ENCODE measurements around the gene SRRT. TPM values are rescaled to one million over a fixed set of nuclear protein-coding genes. Genes with fewer than 3 reads are reported as not detected.
"Not testable (repeated sequence)": the region's sequence is repeated elsewhere in the genome, so short reads cannot be mapped to it uniquely, and the experiment has no call there.

The SRRT gene
- polyA plus RNA-seq, 4 donors, result 152 to 174 (median 162) TPM

DNA sequence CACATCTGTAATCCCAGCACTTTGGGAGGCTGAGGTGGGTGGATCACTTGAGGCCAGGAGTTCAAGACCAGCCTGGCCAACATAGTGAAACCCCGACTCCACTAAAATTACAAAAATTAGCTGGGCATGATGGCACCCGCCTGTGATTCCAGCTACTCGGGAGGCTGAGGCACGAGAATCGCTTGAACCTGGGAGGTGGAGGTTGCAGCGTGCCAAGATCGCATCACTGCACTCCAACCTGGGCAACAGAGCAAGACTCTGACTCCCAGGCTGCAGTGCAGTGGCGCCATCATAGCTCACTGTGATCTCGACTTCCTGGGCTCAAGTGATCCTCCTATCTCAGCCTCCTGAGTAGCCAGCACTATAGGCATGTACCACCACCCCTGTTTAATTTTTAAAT is 20.0 kb upstream of the SRRT start:
- DNase-seq (ENCODE audit: low read depth in 4 of 4, low spot score in 3 of 4), result not testable (repeated sequence)

- DNase-seq (ENCODE audit: low read depth in 4 of 4, low spot score in 3 of 4), result no peak
Observed at GRCh38 chr7:100855515-100855914, 19.4 kb upstream of the SRRT start.

- DNase-seq (ENCODE audit: low read depth in 4 of 4, low spot score in 3 of 4), result no peak
Observed at GRCh38 chr7:100856871-100857282, 18.0 kb upstream of the SRRT start.

- DNase-seq (ENCODE audit: low read depth in 4 of 4, low spot score in 3 of 4), result no peak
Observed at GRCh38 chr7:100859856-100860255, 15.0 kb upstream of the SRRT start.

GRCh38 chr7:100860702-100861615 is 13.9 kb upstream of the SRRT start:
- DNase-seq (ENCODE audit: low read depth in 4 of 4, low spot score in 3 of 4), result no peak

GRCh38 chr7:100861616-100861985 is 13.3 kb upstream of the SRRT start:
- no peak for DNase-seq (ENCODE audit: low read depth in 4 of 4, low spot score in 3 of 4)

GRCh38 chr7:100863406-100863950 is 11.4 kb upstream of the SRRT start:
- no peak for DNase-seq (ENCODE audit: low read depth in 4 of 4, low spot score in 3 of 4)

- DNase-seq (ENCODE audit: low read depth in 4 of 4, low spot score in 3 of 4), result no peak
Observed at GRCh38 chr7:100864263-100864845, 10.5 kb upstream of the SRRT start.

- no peak for DNase-seq (ENCODE audit: low read depth in 4 of 4, low spot score in 3 of 4)
Observed at GRCh38 chr7:100865372-100865911, 9.5 kb upstream of the SRRT start.

DNA sequence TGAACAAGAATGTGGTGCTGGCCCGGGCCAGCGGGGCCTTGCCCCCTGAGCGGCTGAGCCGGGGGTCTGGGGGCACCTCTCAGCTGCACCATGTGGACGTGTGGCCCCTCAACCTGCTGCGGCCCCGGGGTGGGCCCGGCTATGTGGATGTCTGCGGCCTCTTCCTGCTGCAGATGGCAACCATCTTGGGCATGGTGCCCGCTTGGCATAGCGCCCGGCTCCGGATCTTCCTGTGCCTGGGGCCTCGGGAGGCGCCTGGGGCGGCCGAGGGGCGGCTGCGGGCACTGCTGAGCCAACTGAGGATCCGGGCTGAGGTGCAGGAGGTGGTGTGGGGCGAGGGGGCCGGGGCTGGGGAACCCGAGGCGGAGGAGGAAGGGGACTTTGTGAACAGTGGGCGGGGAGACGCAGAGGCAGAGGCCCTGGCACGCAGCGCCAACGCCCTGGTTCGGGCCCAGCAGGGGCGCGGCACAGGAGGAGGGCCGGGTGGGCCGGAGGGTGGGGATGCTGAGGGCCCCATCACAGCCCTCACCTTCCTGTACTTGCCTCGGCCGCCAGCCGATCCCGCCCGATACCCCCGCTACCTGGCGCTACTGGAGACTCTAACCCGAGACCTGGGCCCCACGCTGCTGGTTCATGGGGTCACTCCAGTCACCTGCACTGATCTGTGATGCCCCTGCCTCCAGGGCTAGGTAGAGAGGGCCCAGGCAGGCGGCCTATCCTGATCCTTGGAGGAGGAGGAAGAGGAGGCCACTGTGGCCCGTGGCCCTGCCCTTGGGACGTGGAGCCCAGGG is 8.8 kb upstream of the SRRT start:
- DNase-seq (ENCODE audit: low read depth in 4 of 4, low spot score in 3 of 4), result no peak

- DNase-seq (ENCODE audit: low read depth in 4 of 4, low spot score in 3 of 4), result no peak
Observed at GRCh38 chr7:100866729-100867039, 8.2 kb upstream of the SRRT start.

- peak; percentile 86 to 89 (median 86) for DNase-seq (ENCODE audit: low read depth in 4 of 4, low spot score in 3 of 4)
Observed at GRCh38 chr7:100867040-100867775, 7.7 kb upstream of the SRRT start, which contains the start of gene TRIP6. TRIP6 (plus strand) TSS chr7:100867387; CDS start chr7:100867498, 111 bp downstream.

DNA sequence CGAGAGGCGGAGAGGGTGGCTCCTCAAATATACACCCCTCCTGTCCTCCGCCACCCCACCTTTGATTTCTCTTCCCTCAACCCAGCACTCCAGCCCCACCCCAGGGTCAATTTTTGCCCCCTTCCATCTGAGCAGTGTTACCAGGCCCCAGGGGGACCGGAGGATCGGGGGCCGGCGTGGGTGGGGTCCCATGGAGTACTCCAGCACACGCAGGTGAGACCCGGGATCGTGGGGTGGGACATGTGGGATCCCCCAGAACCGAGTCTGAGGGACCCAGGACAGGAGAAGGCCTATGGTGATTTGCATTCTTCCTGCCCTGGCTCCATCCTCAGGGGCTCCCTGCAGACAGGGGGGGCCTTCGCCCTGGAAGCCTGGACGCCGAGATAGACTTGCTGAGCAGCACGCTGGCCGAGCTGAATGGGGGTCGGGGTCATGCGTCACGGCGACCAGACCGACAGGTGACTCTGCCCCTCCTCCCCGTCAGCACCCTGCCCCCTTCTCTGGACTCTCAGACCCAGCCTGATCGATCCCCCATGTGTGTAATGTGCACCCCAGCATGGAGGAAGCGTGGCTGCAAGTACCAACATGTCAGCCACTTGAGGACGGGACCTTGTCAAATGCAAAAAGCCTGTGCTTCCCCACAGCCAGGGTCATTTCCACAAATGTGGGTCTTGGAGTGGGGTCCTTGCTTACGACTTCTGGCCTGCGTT is 7.0 kb upstream of the SRRT start:
- no peak for DNase-seq (ENCODE audit: low read depth in 4 of 4, low spot score in 3 of 4)

DNA sequence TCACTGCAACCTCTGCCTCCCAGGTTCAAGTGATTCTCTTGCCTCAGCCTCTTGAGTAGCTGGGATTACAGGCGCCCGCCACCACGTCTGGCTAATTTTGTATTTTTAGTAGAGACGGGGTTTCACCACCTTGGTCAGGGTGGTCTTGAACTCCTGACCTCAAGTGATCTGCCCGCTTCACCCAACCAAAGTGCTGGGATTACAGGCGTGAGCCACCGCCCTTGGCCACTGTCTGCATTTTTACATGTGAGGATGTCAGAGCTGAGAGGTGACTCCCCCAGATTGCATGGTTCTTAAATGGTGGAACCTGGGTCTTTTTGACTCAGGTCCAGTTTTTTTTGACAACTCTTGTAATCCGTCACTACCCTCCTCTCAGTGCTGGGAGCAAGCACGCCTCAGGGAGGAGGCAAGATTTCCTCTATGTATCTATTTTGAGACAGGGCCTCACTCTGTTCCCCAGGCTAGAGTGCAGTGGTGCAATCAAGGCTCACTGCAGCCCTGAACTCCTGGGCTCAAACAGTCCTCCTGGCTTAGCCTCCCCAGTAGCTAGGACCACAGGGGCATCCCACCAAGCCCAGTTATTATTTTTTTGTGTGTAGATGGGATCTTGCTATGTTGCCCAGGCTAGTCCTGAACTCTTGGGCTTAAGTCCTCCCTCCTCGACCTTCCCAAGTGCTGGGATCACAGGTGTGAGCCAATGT is 1.2 kb upstream of the SRRT start:
- no peak for DNase-seq (ENCODE audit: low read depth in 4 of 4, low spot score in 3 of 4)

GRCh38 chr7:100874300-100874576 is 665 bp upstream of the SRRT start:
- DNase-seq (ENCODE audit: low read depth in 4 of 4, low spot score in 3 of 4), result no peak

DNA sequence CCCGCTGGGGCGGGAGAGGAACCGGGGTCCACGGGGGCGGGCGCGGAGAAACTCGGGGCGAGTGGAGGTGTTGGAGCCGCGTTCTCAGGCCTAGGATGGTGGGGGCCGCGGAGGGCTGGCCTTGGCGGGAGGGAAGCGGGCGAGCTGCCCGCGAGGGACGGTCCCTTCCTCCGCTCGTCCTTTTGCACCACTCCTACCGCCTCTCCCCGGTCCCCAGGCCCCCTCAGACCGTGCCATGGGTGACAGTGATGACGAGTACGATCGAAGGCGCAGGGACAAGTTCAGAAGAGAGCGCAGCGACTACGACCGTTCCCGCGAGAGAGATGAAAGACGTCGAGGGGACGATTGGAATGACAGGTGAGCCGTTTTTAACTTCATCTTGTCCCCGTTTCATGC is 451 bp downstream of the SRRT start:
- DNase-seq (ENCODE audit: low read depth in 4 of 4, low spot score in 3 of 4), result no peak

DNA sequence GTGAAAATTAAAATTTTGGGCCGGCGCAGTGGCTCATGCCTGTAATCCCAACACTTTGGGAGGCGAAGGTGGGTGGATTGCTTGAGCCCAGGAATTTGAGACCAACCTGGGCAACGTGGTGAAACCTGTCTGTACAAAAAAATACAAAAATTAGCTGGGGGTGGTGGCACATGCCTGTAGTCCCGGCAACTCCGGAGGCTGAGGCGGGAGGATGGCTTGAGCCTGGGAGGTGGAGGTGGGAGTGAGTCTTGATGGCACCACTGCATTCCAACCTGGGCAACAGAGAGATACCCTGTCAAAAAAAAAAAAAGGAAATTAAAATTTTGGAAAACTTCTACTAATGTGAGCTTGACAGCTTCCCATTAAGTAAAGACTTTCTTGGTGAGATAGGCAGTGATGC is 3.1 kb downstream of the SRRT start:
- no peak for DNase-seq (ENCODE audit: low read depth in 4 of 4, low spot score in 3 of 4)

DNA sequence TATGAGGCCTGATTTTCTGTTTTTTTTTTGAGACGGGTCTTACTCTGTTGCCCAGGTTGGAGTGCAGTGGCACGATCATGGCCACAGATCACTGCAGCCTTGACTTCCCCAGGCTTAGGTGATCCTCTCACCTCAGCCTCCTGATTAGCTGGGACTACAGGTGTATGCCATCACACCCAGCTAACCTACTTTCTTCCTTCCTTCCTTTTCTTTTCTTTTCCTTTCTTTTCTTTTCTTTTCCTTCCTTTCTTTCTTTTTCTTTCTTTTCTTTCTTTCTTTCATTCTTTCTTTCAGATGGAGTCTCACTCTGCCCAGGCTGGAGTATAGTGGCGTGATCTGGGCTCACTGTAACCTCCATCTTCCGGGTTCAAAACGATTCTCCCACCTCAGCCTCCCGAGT is 3.8 kb downstream of the SRRT start:
- no peak for DNase-seq (ENCODE audit: low read depth in 4 of 4, low spot score in 3 of 4)

DNA sequence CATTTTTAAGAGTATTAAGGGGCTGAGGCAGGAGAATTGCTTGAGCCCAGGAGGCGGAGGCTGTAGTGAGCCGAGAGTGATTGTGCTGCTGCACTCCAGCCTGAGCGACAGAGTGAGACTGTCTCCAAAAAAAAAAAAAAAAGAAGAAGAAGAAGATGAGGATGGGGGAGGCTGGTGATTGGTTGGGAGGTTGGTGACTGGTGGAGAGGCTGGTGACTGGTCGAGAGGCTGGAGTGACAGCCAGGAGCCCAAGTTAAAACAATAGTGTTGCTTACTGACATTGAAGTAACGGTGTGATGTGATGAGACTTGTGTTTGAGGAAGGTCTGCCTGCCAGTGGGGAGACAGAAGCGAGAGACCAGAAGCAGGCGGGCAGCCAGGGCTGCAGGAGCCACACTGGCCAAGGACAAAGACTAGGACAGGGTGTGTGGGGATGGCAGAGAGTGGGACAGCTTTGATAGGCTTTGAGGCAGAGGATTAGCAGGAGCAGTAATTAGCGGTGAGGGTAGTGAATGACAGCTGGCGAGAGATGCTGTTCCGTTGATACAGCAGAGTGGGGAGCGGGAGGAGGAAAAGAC is 4.9 kb downstream of the SRRT start:
- no peak for DNase-seq (ENCODE audit: low read depth in 4 of 4, low spot score in 3 of 4)

Measured in right renal pelvis (tissue), 4 donors.